Stimulated activated CD4-positive, alpha-beta T cell treated with anti-CD3 and anti-CD28 coated beads, Interleukin-15, amount 100 ng/mL, for 48 hours (primary cell): ENCODE data around the gene LIMK1.
"Not testable (repeated sequence)": the region's sequence is repeated elsewhere in the genome, so short reads cannot be mapped to it uniquely, and the experiment has no call there.

ENCODE experiments used
- DNase-seq, 2 donors: peaks; one replicate each; pipeline ENCODE4 v3.0.0-alpha.2; 2020; ENCODE audit warnings: low read depth in 2 of 2

Gene LIMK1

GRCh38 chr7:74126220-74126880, 42.7 kb downstream of the LIMK1 start:
- DNase-seq: no peak

GRCh38 chr7:74129887-74130286, 46.3 kb downstream of the LIMK1 start:
- DNase-seq: no peak

GRCh38 chr7:74130518-74130917, 46.9 kb downstream of the LIMK1 start:
- DNase-seq: no peak

GRCh38 chr7:74134117-74134620, 50.6 kb downstream of the LIMK1 start:
- DNase-seq: peak in 1 of 2 donors; percentile 5

- DNase-seq: no peak
Measured at GRCh38 chr7:74138334-74138867, 54.8 kb downstream of the LIMK1 start.

GRCh38 chr7:74138945-74139843, 55.6 kb downstream of the LIMK1 start:
- no peak for DNase-seq

- no peak for DNase-seq
Measured at GRCh38 chr7:74141705-74142104, 58.1 kb downstream of the LIMK1 start.

- DNase-seq: no peak
Measured at GRCh38 chr7:74143383-74143782, 59.8 kb downstream of the LIMK1 start.

GRCh38 chr7:74148491-74148890, 64.9 kb downstream of the LIMK1 start:
- DNase-seq: no peak

- DNase-seq: no peak
Measured at GRCh38 chr7:74149071-74149470, 65.5 kb downstream of the LIMK1 start.

- DNase-seq: no peak
Measured at GRCh38 chr7:74149603-74150002, 66.0 kb downstream of the LIMK1 start.

GRCh38 chr7:74153736-74154135, 70.1 kb downstream of the LIMK1 start:
- no peak for DNase-seq

GRCh38 chr7:74155810-74156395, 72.3 kb downstream of the LIMK1 start:
- DNase-seq: no peak

GRCh38 chr7:74157605-74158004, 74.0 kb downstream of the LIMK1 start:
- DNase-seq: no peak

GRCh38 chr7:74164985-74165456, 81.4 kb downstream of the LIMK1 start:
- no peak for DNase-seq

- no peak for DNase-seq
Measured at GRCh38 chr7:74165867-74166593, 82.4 kb downstream of the LIMK1 start.

- not testable (repeated sequence) for DNase-seq
Measured at GRCh38 chr7:74167324-74167723, 83.7 kb downstream of the LIMK1 start.
